Kidney (tissue), 14 donors: ENCODE data around the gene ARFGEF3. TPM values are rescaled to one million over a fixed set of nuclear protein-coding genes. Genes with fewer than 3 reads are reported as not detected.

Source experiments
- DNase-seq, 5 donors: peaks; one replicate each; pipeline ENCODE4 v3.0.0-alpha.2; 2013 to 2020
- FAIRE-seq: peaks from 2 replicates; lab custom pipeline; 2012; peaks lifted over from hg19 to GRCh38; lab: Jason Lieb, UNC
- H3K27ac ChIP-seq, 2 donors: one replicate each; pipeline ENCODE4 v1.7.0; 2013; ENCODE audit warnings: low read depth in 2 of 2, low read length in 2 of 2, inconsistent platforms in 1 of 2
- H3K27me3 ChIP-seq: one replicate; pipeline ENCODE4 v1.7.1; 2013; ENCODE audit warnings: low read length, inconsistent platforms; ENCODE audit not compliant: control insufficient read depth, insufficient read depth
- H3K36me3 ChIP-seq, 3 donors: one replicate each; pipeline versions ENCODE4 v1.7.0 to v1.7.1; 2013; ENCODE audit warnings: low read length in 3 of 3, control low read depth in 1 of 3, inconsistent platforms in 1 of 3; ENCODE audit not compliant: insufficient read depth in 3 of 3, control insufficient read depth in 2 of 3
- H3K4me1 ChIP-seq, 3 donors: one replicate each; pipeline versions ENCODE4 v1.7.0 to v1.7.1; 2013; ENCODE audit warnings: low read length in 3 of 3, inconsistent platforms in 1 of 3, low read depth in 1 of 3; ENCODE audit not compliant: control insufficient read depth in 2 of 3, insufficient read depth in 2 of 3
- H3K4me3 ChIP-seq, 3 donors: one replicate each; pipeline versions ENCODE4 v1.7.0 to v1.8.1; 2013; ENCODE audit warnings: low read length in 3 of 3, control low read depth in 1 of 3, inconsistent platforms in 1 of 3
- H3K9ac ChIP-seq, 3 donors: one replicate each; pipeline versions ENCODE4 v1.7.0 to v1.7.1; 2013; ENCODE audit warnings: low read length in 3 of 3, control low read depth in 1 of 3, inconsistent platforms in 1 of 3
- H3K9me3 ChIP-seq, 3 donors: one replicate each; pipeline versions ENCODE4 v1.7.0 to v1.7.1; 2013; ENCODE audit warnings: low read length in 3 of 3, control low read depth in 1 of 3, inconsistent platforms in 1 of 3; ENCODE audit not compliant: control insufficient read depth in 2 of 3, insufficient read depth in 1 of 3
- intact Hi-C: fragments of 100-400 bp; cut with DNase I; formaldehyde crosslinking; loops from one replicate; pipeline ENCODE4 v1.11.1; 2022
- polyA plus RNA-seq: library from polyadenylated mRNA; stranded (reverse); fragments of 350-450 nt; fragmentation: Illumina TruSeq; extraction: RNeasy Lipid Tissue Mini Kit (QIAGEN cat#74804); gene quantifications from one replicate; pipeline ENCODE4 v1.2.3, GENCODE V29; 2014; ENCODE audit warnings: low read depth, low replicate concordance; ENCODE audit not compliant: insufficient read depth
- total RNA-seq: library from RNA; stranded (reverse); fragmentation: NEBNext Ultra II Directional; extraction: Animal tissue kit (Norgen Biotek cat#: 25700); gene quantifications from one replicate; pipeline ENCODE4 v1.2.1, GENCODE V29; 2021
- TF ChIP-seq, protein P1 (sequence below): IDR thresholded peaks from 3 replicates; pipeline ENCODE4 v1.5.1; 2012; ENCODE audit warnings: mild to moderate bottlenecking, moderate library complexity, borderline replicate concordance; ENCODE audit not compliant: insufficient read depth; ENCODE audit errors: extremely low read depth
- donor health status: control.
- donor health status: control.
- donor health status: control.
- donor health status: control.
- donor health status: control.
- donor health status: DM: yes; HTN: yes; CAD: no.
- donor health status: Normal renal cell carcinoma (clear cell type).

Gene ARFGEF3
- total and polyA plus RNA-seq, 2 donors from 2014 or later: 1.2 to 7.8 TPM

DNA sequence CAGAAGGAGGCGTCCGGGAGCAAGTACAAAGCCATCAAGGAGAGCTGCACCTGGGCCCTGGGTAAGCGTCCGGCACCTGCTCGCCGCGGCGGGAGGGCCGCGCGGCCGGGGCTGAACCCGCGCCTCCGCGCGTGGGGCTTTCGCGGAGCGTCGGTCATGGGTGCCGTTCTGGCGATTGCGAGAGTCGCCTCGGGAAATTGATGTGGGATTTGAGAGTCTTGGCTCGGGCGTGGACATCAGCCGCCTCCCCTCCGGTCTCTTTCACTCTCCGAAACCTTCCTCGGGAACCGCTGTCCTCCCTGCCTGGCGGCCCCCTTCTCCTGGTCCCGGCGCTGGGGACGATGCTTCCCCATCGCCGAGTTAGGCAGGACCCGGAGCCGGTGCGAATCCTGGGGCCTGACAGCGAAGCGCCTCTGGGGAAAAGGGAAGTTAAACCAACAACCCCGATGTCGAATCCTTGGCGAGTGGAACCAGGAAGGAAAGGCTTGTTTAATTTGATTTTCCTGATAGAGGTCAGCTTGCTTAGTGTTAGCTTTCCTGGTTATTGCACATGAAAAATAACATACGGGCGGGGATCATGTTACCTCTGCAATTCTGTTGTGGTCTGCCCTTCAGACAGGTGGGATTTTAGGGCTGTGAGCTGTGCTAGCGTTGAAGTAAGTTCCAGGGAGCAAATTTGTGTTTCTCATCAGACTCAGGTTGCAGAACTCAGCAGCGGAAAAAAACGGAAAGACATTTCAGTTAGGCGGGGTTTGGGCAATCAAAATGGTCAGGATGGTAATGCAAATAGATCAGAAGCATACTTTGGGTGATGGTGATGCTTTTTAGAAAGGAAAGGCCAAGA lies 594 bp downstream of the ARFGEF3 start:
- Histone ChIP-seq H3K9ac (peak overlapping the region in 2 of 3 donors; percentile 1 to 22), H3K27me3 (peaks cover 13% of the 10 kb centered on the region), H3K27ac (peak overlapping the region; percentile 20 to 26), H3K9me3 (no peaks in the 10 kb centered on the region), H3K4me1 (peaks cover 0 to 7% (median 0%) of the 10 kb centered on the region in 3 donors), H3K36me3 (no peaks in the 10 kb centered on the region), H3K4me3 (peak overlapping the region; percentile 48 to 61 (median 59))
- intact Hi-C loops: no loop called here
- FAIRE-seq: no peak
- DNase-seq: peak in 3 of 5 donors; percentile 35 to 61 (median 43)
- TF ChIP-seq, protein P1, sequence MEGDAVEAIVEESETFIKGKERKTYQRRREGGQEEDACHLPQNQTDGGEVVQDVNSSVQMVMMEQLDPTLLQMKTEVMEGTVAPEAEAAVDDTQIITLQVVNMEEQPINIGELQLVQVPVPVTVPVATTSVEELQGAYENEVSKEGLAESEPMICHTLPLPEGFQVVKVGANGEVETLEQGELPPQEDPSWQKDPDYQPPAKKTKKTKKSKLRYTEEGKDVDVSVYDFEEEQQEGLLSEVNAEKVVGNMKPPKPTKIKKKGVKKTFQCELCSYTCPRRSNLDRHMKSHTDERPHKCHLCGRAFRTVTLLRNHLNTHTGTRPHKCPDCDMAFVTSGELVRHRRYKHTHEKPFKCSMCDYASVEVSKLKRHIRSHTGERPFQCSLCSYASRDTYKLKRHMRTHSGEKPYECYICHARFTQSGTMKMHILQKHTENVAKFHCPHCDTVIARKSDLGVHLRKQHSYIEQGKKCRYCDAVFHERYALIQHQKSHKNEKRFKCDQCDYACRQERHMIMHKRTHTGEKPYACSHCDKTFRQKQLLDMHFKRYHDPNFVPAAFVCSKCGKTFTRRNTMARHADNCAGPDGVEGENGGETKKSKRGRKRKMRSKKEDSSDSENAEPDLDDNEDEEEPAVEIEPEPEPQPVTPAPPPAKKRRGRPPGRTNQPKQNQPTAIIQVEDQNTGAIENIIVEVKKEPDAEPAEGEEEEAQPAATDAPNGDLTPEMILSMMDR: no peak

- FAIRE-seq (no peak), DNase-seq (no peak)
- Histone ChIP-seq H3K36me3 (no peaks in the 10 kb centered on the region), H3K9me3 (no peaks in the 10 kb centered on the region), H3K4me3 (peak overlapping the region in 1 of 3 donors; percentile 59), H3K27me3 (peaks cover 11% of the 10 kb centered on the region), H3K4me1 (peaks cover 0 to 7% (median 0%) of the 10 kb centered on the region in 3 donors), H3K9ac (no peak overlapping the region), H3K27ac (no peak overlapping the region)
- TF ChIP-seq, protein P1: no peak
- intact Hi-C loops: no loop called here
Measured at GRCh38 chr6:138162955-138163575, 1.3 kb downstream of the ARFGEF3 start.

DNA sequence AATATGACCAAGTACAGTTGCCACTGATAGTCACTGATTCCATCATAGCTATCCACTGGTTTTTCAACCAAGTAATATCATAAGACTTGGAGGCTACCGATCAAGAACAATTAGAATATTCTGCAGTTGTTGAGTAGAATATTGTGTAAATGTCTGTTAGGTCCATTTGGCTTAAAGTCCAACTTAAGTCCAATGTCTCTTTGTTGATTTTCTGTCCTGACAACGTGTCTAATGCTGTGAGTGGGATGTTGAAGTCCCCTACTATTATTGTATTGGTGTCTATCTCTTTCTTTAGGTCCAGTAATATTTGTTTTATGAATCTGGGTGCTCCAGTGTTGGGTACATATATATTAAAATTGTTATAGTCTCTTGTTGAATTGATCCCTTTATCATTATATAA lies 13.9 kb downstream of the ARFGEF3 start:
- H3K9me3 ChIP-seq: peaks cover 0 to 3% (median 0%) of the 10 kb centered on the region in 3 donors
- H3K4me3 ChIP-seq: no peak overlapping the region
- DNase-seq: no peak
- H3K9ac ChIP-seq: no peak overlapping the region
- TF ChIP-seq, protein P1: no peak
- no peak overlapping the region for H3K27ac ChIP-seq
- no peaks in the 10 kb centered on the region for H3K4me1 ChIP-seq
- intact Hi-C loops: no loop called here
- FAIRE-seq: no peak
- H3K27me3 ChIP-seq: no peaks in the 10 kb centered on the region
- no peaks in the 10 kb centered on the region for H3K36me3 ChIP-seq
